HepG2 (cell line): ENCODE measurements around the gene NRIP2. TPM values are rescaled to one million over a fixed set of nuclear protein-coding genes. Genes with fewer than 3 reads are reported as not detected.
A peak's percentile ranks its signal among the peaks of the same experiment; 100 is the strongest.

Experiments used
- ATAC-seq: fragments of 200-7000 bp; cut with Tn5 transposase; 3 replicates; pipeline ENCODE4 v1.9.1; 2020; ENCODE audit warnings: mild to moderate bottlenecking, moderate library complexity
- BruUV-seq: library from RNA; stranded (reverse); fragments of 400-500 nt; replicated peaks from 2 replicates; lab custom pipeline; 2021; lab: Mats Ljungman, UMichigan
- CTCF ChIA-PET: fragments of 300-600 bp; formaldehyde crosslinking; extraction: SDS; loops from one replicate; lab custom pipeline; 2021; ENCODE audit warnings: low total read pairs, inconsistent platforms, low intra/inter-chr PET ratio; lab: Yijun Ruan, JAX
- POLR2A ChIA-PET: fragments of 350-600 bp; sonication (Branson Sonifier 250); formaldehyde crosslinking; loops from one replicate; lab custom pipeline; 2020; ENCODE audit warnings: antibody characterized with exemption, inconsistent platforms; lab: Yijun Ruan, JAX
- DNase-seq: peaks from one replicate; pipeline ENCODE4 v3.0.0-alpha.2; 2015; ENCODE audit warnings: low spot score
- FAIRE-seq: peaks from 3 replicates; lab custom pipeline; 2011; peaks lifted over from hg19 to GRCh38; lab: Jason Lieb, UNC
- H2AFZ ChIP-seq: one replicate; pipeline ENCODE4 v1.6.1; 2011; ENCODE audit warnings: low read length, inconsistent platforms
- H3K27ac ChIP-seq: fragments of 300-600 bp; 3 replicates; pipeline ENCODE4 v1.8.0; 2011; ENCODE audit warnings: mixed run types, mild to moderate bottlenecking, mixed read lengths, low read length, inconsistent platforms; ENCODE audit not compliant: insufficient read depth; ENCODE audit errors: extremely low read length
- H3K27me3 ChIP-seq, 2 experiments: fragments of 200-600 bp in 1 of 2; 2 replicates in 1 of 2; 3 replicates in 1 of 2; pipeline versions ENCODE4 v1.6.0 to v1.8.0; 2011; ENCODE audit warnings: low read length in 2 of 2, mild to moderate bottlenecking in 2 of 2, moderate library complexity in 2 of 2, inconsistent platforms in 1 of 2; ENCODE audit not compliant: insufficient read depth in 2 of 2, control insufficient read depth in 1 of 2
- H3K36me3 ChIP-seq, 2 experiments: fragments of 200-600 bp in 1 of 2; replicated peaks in 1 of 2; 2 replicates in 1 of 2; 3 replicates in 1 of 2; pipeline versions ENCODE4 v1.5.1 to v1.8.0; 2011; ENCODE audit warnings: low read length in 2 of 2, inconsistent platforms in 1 of 2; ENCODE audit not compliant: insufficient read depth in 2 of 2, control insufficient read depth in 1 of 2
- H3K4me1 ChIP-seq: 2 replicates; pipeline ENCODE4 v1.5.1; 2012; ENCODE audit warnings: low read length, inconsistent platforms; ENCODE audit not compliant: insufficient read depth
- H3K4me2 ChIP-seq: 2 replicates; pipeline ENCODE4 v1.6.0; 2011; ENCODE audit warnings: low read depth, low read length, inconsistent platforms
- H3K4me3 ChIP-seq, 3 experiments: fragments of 200-600 bp in 1 of 3; sonication (generic), shearing (Covaris generic) in 1 of 3; replicated peaks in 1 of 3; 2 replicates each; pipeline ENCODE4 v1.5.1; 2011 to 2016; ENCODE audit warnings: low read length in 3 of 3, inconsistent platforms in 2 of 3, low read depth in 2 of 3, mild to moderate bottlenecking in 2 of 3, control low read depth in 1 of 3, mixed read lengths in 1 of 3; ENCODE audit not compliant: insufficient read depth in 1 of 3
- H3K79me2 ChIP-seq: one replicate; pipeline ENCODE4 v1.6.1; 2011; ENCODE audit warnings: low read length, inconsistent platforms; ENCODE audit not compliant: insufficient read depth
- H3K9ac ChIP-seq: 2 replicates; pipeline ENCODE4 v1.6.0; 2011; ENCODE audit warnings: mild to moderate bottlenecking, low read depth, low read length, inconsistent platforms; ENCODE audit not compliant: insufficient read depth
- H3K9me3 ChIP-seq: 2 replicates; pipeline ENCODE4 v1.5.1; 2012; ENCODE audit warnings: mild to moderate bottlenecking, low read length
- H4K20me1 ChIP-seq: 2 replicates; pipeline ENCODE4 v1.6.0; 2011; ENCODE audit warnings: inconsistent platforms, mild to moderate bottlenecking, low read length, moderate library complexity; ENCODE audit not compliant: insufficient read depth
- BHLHE40 ChIP-seq: IDR thresholded peaks from 2 replicates; pipeline ENCODE4 v1.6.1; 2011; ENCODE audit warnings: low read length, improper control_type of control experiment
- DR1 ChIP-seq: sonication (generic); formaldehyde crosslinking; IDR thresholded peaks from 2 replicates; pipeline ENCODE4 v1.8.0; 2021; ENCODE audit warnings: mild to moderate bottlenecking, missing genetic modification reagents, inconsistent platforms
- KLF16 ChIP-seq, 2 experiments: sonication (generic) in 1 of 2; formaldehyde crosslinking in 1 of 2; IDR thresholded peaks; 2 replicates each; pipeline versions ENCODE4 v1.6.1 to v1.8.0; 2016 to 2023; ENCODE audit warnings: missing genetic modification reagents in 2 of 2, missing compliant biosample characterization in 1 of 2
- NKX3-1 ChIP-seq: sonication (generic); formaldehyde crosslinking; IDR thresholded peaks from 2 replicates; pipeline ENCODE4 v1.5.0; 2020; ENCODE audit warnings: missing genetic modification reagents
- RFX3 ChIP-seq: IDR thresholded peaks from 2 replicates; pipeline ENCODE4 v1.6.1; 2016; ENCODE audit warnings: missing biosample characterization, missing genetic modification reagents
- SNAPC2 ChIP-seq: sonication (generic); formaldehyde crosslinking; IDR thresholded peaks from 2 replicates; pipeline ENCODE4 v1.8.1; 2022; ENCODE audit warnings: mild to moderate bottlenecking, missing genetic modification reagents
- SOX13 ChIP-seq, 3 experiments: fragments of 450-650 bp in 1 of 3; sonication (generic) in 1 of 3; formaldehyde crosslinking in 1 of 3; IDR thresholded peaks in 2 of 3; conservative IDR thresholded peaks in 1 of 3; 2 replicates each; pipeline versions ENCODE4 v1.5.0 to v1.6.1; 2016 to 2020; ENCODE audit warnings: antibody characterized with exemption in 1 of 3, mild to moderate bottlenecking in 1 of 3, missing compliant biosample characterization in 1 of 3, missing genetic modification reagents in 1 of 3, moderate library complexity in 1 of 3
- ZNF224 ChIP-seq: sonication (generic); formaldehyde crosslinking; IDR thresholded peaks from 2 replicates; pipeline ENCODE4 v1.5.0; 2020; ENCODE audit warnings: mild to moderate bottlenecking, missing genetic modification reagents
- ZNF263 ChIP-seq: sonication (generic); formaldehyde crosslinking; IDR thresholded peaks from 2 replicates; pipeline ENCODE4 v1.4.0; 2020; ENCODE audit warnings: missing genetic modification reagents
- ZNF788 ChIP-seq: sonication (generic); formaldehyde crosslinking; IDR thresholded peaks from 2 replicates; pipeline ENCODE4 v1.5.0; 2020; ENCODE audit warnings: mild to moderate bottlenecking, missing genetic modification reagents, borderline replicate concordance
- WGBS: methylation state at CpG from one replicate; pipeline ENCODE4 v1.1.6; 2017; ENCODE audit warnings: low lambda C conversion rate; 5-methylcytosine and 5-hydroxymethylcytosine counted together
- in situ Hi-C: cut with HindIII; loops from 2 replicates; pipeline ENCODE4 v1.10.0; 2017; ENCODE audit warnings: low pct_unique_long_range_greater_than_20kb; ENCODE audit not compliant: extremely low pct_ligation_motif_present
- intact Hi-C: fragments of 100-400 bp; cut with micrococcal nuclease; formaldehyde crosslinking; loops from one replicate; pipeline ENCODE4 v1.10.0; 2022; ENCODE audit not compliant: unreplicated experiment
- polyA plus RNA-seq, 8 experiments: library from polyadenylated mRNA; depleted of rRNA in 3 of 8; stranded (reverse) in 7 of 8; unstranded in 1 of 8; fragments of >200 nt; fragmentation: Illumina TruSeq in 4 of 8; extraction: Trizol in 4 of 8; gene quantifications; 2 replicates each; pipeline versions ENCODE4 v1.2.1 to v1.2.3, GENCODE V29; 2011 to 2016; ENCODE audit warnings: low read depth in 4 of 8, missing spikeins in 1 of 8, mixed read lengths in 1 of 8; ENCODE audit not compliant: insufficient read depth in 1 of 8
- total RNA-seq, 5 experiments: library from RNA; depleted of rRNA; stranded (reverse); fragments of >200 nt; fragmentation: Illumina TruSeq; extraction: Trizol; gene quantifications; 2 replicates each; pipeline ENCODE4 v1.2.3, GENCODE V29; 2016; ENCODE audit warnings: low read depth in 1 of 5
- TF ChIP-seq, protein P1 (sequence below): IDR thresholded peaks from 2 replicates; pipeline ENCODE4 v1.6.1; 2016; ENCODE audit warnings: control low read depth
- TF ChIP-seq, protein P2 (sequence below): sonication (generic); formaldehyde crosslinking; IDR thresholded peaks from 2 replicates; pipeline ENCODE4 v1.5.0; 2020; ENCODE audit warnings: missing genetic modification reagents, mild to moderate bottlenecking, borderline replicate concordance
- TF ChIP-seq, protein P3 (sequence below): sonication (generic); formaldehyde crosslinking; conservative IDR thresholded peaks from 2 replicates; pipeline ENCODE4 v1.8.0; 2022; ENCODE audit warnings: mild to moderate bottlenecking, moderate library complexity, missing genetic modification reagents
- TF ChIP-seq, protein P4 (sequence below): sonication (generic); formaldehyde crosslinking; IDR thresholded peaks from 2 replicates; pipeline ENCODE4 v1.5.1; 2020; ENCODE audit warnings: missing genetic modification reagents, mild to moderate bottlenecking, borderline replicate concordance

The NRIP2 gene
- total and polyA plus RNA-seq, 2 of the 13 experiments (the other 11 are each of a cell fraction or from before 2014, with no cell fraction given): not detected

- no peaks in the 10 kb centered on the region for H3K9me3 ChIP-seq
- peaks cover 0 to 3% of the 10 kb centered on the region in 2 experiments; a peak in 1 of 5 replicates for H3K27me3 ChIP-seq
- H3K9ac ChIP-seq: peak within 1 kb of the TSS; percentile 98
- H3K4me1 ChIP-seq: peaks cover 17% of the 10 kb centered on the region
- H3K27ac ChIP-seq: peak within 1 kb of the TSS; percentile 99
- peak within 1 kb of the TSS; percentile 96 for H3K4me2 ChIP-seq
- ATAC-seq (peak; percentile 97), DNase-seq (peak; percentile 98), FAIRE-seq (peak; percentile 91)
- in situ Hi-C loops: no loop called here
- POLR2A ChIA-PET: interaction anchor here (1.2 to 1.7 kb wide), 4 partner anchors 15 to 151 kb away, joined by 3 to 9 read pairs (median 6); no protein-coding TSS in a partner anchor
- peaks cover 5% of the 10 kb centered on the region; the same call in 1 of the 2 replicates for H4K20me1 ChIP-seq
- H3K36me3 ChIP-seq: peaks cover 0 to under 1% of the 10 kb centered on the region in 2 experiments; a peak in 2 of 5 replicates
- BruUV-seq: TSS peak; percentile 85
- intact Hi-C loops: no loop called here
- peak within 1 kb of the TSS; percentile 96 for H2AFZ ChIP-seq
- H3K79me2 ChIP-seq: peaks cover 16% of the 10 kb centered on the region
- peak within 1 kb of the TSS; percentile 80 to 98 (median 90) for H3K4me3 ChIP-seq
- CTCF ChIA-PET: interaction anchor here (1.2 kb wide), 1 partner anchor 73 kb away, joined by 3 read pairs; no protein-coding TSS in a partner anchor
- 1% methylated on average over 38 of the region's 48 CpGs for WGBS
- TF ChIP-seq RFX3 (peak; percentile 98), BHLHE40 (peak; percentile 98), KLF16 (CRISPR knock-in tag; IDR thresholded peaks at IDR 0.05) (peak; percentile 51 to 54; a peak in 1 of 4 replicates), ZNF788 (CRISPR knock-in tag) (peak; percentile 65; the same call in 1 of the 2 replicates), NKX3-1 (CRISPR knock-in tag) (peak; percentile 88; the same call in 1 of the 2 replicates), DR1 (CRISPR knock-in tag) (peak; percentile 89), SOX13 (IDR thresholded peaks at IDR 0.05) (peak; percentile 36; the same call in 1 of the 2 replicates), SOX13 (CRISPR knock-in tag; conservative IDR thresholded peaks at IDR 0.05 in 1 of 2, IDR thresholded peaks at IDR 0.05 in 1 of 2) (peak in 1 of 2 experiments; percentile 52; a peak in 1 of 4 replicates), ZNF224 (CRISPR knock-in tag) (no peak), SNAPC2 (CRISPR knock-in tag) (no peak), ZNF263 (CRISPR knock-in tag) (no peak; the same call in 1 of the 2 replicates)
- TF ChIP-seq, protein P1, sequence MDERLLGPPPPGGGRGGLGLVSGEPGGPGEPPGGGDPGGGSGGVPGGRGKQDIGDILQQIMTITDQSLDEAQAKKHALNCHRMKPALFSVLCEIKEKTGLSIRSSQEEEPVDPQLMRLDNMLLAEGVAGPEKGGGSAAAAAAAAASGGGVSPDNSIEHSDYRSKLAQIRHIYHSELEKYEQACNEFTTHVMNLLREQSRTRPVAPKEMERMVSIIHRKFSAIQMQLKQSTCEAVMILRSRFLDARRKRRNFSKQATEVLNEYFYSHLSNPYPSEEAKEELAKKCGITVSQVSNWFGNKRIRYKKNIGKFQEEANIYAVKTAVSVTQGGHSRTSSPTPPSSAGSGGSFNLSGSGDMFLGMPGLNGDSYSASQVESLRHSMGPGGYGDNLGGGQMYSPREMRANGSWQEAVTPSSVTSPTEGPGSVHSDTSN (CRISPR knock-in tag): peak; percentile 98
- TF ChIP-seq, protein P2, sequence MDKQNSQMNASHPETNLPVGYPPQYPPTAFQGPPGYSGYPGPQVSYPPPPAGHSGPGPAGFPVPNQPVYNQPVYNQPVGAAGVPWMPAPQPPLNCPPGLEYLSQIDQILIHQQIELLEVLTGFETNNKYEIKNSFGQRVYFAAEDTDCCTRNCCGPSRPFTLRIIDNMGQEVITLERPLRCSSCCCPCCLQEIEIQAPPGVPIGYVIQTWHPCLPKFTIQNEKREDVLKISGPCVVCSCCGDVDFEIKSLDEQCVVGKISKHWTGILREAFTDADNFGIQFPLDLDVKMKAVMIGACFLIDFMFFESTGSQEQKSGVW: no peak
- TF ChIP-seq, protein P3, sequence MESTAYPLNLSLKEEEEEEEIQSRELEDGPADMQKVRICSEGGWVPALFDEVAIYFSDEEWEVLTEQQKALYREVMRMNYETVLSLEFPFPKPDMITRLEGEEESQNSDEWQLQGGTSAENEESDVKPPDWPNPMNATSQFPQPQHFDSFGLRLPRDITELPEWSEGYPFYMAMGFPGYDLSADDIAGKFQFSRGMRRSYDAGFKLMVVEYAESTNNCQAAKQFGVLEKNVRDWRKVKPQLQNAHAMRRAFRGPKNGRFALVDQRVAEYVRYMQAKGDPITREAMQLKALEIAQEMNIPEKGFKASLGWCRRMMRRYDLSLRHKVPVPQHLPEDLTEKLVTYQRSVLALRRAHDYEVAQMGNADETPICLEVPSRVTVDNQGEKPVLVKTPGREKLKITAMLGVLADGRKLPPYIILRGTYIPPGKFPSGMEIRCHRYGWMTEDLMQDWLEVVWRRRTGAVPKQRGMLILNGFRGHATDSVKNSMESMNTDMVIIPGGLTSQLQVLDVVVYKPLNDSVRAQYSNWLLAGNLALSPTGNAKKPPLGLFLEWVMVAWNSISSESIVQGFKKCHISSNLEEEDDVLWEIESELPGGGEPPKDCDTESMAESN: peak; percentile 96
- TF ChIP-seq, protein P4, sequence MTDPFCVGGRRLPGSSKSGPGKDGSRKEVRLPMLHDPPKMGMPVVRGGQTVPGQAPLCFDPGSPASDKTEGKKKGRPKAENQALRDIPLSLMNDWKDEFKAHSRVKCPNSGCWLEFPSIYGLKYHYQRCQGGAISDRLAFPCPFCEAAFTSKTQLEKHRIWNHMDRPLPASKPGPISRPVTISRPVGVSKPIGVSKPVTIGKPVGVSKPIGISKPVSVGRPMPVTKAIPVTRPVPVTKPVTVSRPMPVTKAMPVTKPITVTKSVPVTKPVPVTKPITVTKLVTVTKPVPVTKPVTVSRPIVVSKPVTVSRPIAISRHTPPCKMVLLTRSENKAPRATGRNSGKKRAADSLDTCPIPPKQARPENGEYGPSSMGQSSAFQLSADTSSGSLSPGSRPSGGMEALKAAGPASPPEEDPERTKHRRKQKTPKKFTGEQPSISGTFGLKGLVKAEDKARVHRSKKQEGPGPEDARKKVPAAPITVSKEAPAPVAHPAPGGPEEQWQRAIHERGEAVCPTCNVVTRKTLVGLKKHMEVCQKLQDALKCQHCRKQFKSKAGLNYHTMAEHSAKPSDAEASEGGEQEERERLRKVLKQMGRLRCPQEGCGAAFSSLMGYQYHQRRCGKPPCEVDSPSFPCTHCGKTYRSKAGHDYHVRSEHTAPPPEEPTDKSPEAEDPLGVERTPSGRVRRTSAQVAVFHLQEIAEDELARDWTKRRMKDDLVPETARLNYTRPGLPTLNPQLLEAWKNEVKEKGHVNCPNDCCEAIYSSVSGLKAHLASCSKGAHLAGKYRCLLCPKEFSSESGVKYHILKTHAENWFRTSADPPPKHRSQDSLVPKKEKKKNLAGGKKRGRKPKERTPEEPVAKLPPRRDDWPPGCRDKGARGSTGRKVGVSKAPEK: 0 out of 2 replicates have a peak, but pooled peaks have one; percentile 46
These were observed 22.3 kb downstream of the NRIP2 start, which contains the start of gene ITFG2 for GRCh38 chr12:2812290-2813213. TSS of gene ITFG2 (plus strand) at chr12:2812668. CDS start at chr12:2812761, 93 bp downstream.
